Nephron (organoid): ENCODE results near the gene THEMIS.

Source experiments
- H3K27ac Mint-ChIP-seq, 3 experiments: 2 replicates each; pipeline ENCODE4 v1.8.0; 2020; ENCODE audit warnings: mixed read lengths in 3 of 3, mild to moderate bottlenecking in 2 of 3, moderate library complexity in 1 of 3
- H3K27me3 Mint-ChIP-seq: 2 replicates; pipeline ENCODE4 v1.8.0; 2021; ENCODE audit warnings: low read depth, mild to moderate bottlenecking, moderate library complexity, mixed read lengths
- H3K36me3 Mint-ChIP-seq: 2 replicates; pipeline ENCODE4 v1.8.0; 2020; ENCODE audit warnings: low read depth, mixed read lengths
- H3K4me1 Mint-ChIP-seq: 2 replicates; pipeline ENCODE4 v1.8.0; 2020; ENCODE audit warnings: mixed read lengths
- H3K4me3 Mint-ChIP-seq, 3 experiments: 2 replicates each; pipeline ENCODE4 v1.8.0; 2020; ENCODE audit warnings: mild to moderate bottlenecking in 3 of 3, mixed read lengths in 3 of 3, moderate library complexity in 2 of 3
- H3K9me3 Mint-ChIP-seq: 2 replicates; pipeline ENCODE4 v1.8.0; 2020; ENCODE audit warnings: mixed read lengths
- CTCF ChIP-seq, 3 experiments: fragments of 200-600 bp; sonication (generic); IDR thresholded peaks; one replicate each; pipeline ENCODE4 v1.5.0; 2021; ENCODE audit warnings: antibody characterized with exemption in 3 of 3; ENCODE audit not compliant: unreplicated experiment in 3 of 3

The THEMIS gene

GRCh38 chr6:127855542-127856159, 45.2 kb downstream of the THEMIS start:
- Mint-ChIP-seq H3K4me1 (no peaks in the 10 kb centered on the region), H3K4me3 (no peak overlapping the region), H3K9me3 (no peaks in the 10 kb centered on the region), H3K27ac (no peak overlapping the region), H3K27me3 (no peaks in the 10 kb centered on the region), H3K36me3 (no peaks in the 10 kb centered on the region)
- TF ChIP-seq CTCF (IDR thresholded peaks at IDR 0.05; ENCODE audit: unreplicated experiment in 3 of 3) = peak; percentile 44 to 55 (median 49)

- Mint-ChIP-seq H3K27me3 (no peaks in the 10 kb centered on the region), H3K9me3 (peaks cover 2% of the 10 kb centered on the region), H3K27ac (no peak overlapping the region), H3K36me3 (no peaks in the 10 kb centered on the region), H3K4me1 (no peaks in the 10 kb centered on the region), H3K4me3 (no peak overlapping the region)
- TF ChIP-seq CTCF (IDR thresholded peaks at IDR 0.05; ENCODE audit: unreplicated experiment in 3 of 3) = no peak
These were observed 46.8 kb downstream of the THEMIS start for GRCh38 chr6:127854009-127854408.

DNA sequence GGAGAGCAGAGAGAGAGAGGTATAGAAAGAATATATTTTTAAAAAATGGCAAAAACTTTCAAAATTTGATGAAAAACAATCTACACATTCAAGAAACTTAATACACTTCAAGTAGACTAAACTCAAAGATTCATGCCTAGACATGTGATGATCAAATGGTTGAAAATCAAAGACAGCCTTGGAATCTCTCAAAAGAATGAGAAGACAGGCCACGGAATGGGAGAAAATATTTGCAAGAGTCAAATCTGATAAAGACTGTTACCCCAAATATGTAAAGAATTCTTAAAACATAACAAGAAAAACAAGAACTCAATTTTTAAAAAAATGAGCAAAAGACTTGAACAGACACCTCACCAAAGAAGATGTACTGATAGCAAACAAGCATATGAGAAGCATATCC, 49.7 kb downstream of the THEMIS start:
- H3K27me3 Mint-ChIP-seq = no peaks in the 10 kb centered on the region
- no peak for TF ChIP-seq CTCF (IDR thresholded peaks at IDR 0.05; ENCODE audit: unreplicated experiment in 3 of 3)
- H3K9me3 Mint-ChIP-seq = peaks cover 10% of the 10 kb centered on the region
- H3K27ac Mint-ChIP-seq = no peak overlapping the region
- no peaks in the 10 kb centered on the region for H3K4me1 Mint-ChIP-seq
- H3K36me3 Mint-ChIP-seq = no peaks in the 10 kb centered on the region
- no peak overlapping the region for H3K4me3 Mint-ChIP-seq

DNA sequence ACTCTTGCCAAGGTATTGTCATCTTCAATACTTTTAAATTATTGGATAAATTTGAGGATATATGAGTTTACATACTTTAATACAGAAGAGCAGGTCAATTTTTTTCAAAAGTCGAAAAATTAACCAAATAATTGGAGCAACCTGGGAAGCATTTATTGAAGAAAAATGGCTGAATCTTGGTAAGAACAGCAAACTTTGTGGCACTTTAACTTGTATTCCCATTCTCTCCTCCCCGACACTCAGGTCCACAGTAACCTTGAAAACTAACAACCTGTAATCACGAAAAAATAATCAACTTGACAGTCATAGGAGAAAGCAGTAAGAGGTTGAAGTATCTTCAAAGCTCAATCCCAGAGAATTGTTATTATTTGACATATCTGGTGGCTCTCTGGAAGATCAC, 55.6 kb downstream of the THEMIS start:
- H3K27ac Mint-ChIP-seq = no peak overlapping the region
- H3K27me3 Mint-ChIP-seq = no peaks in the 10 kb centered on the region
- H3K9me3 Mint-ChIP-seq = peaks cover 12% of the 10 kb centered on the region
- no peak for TF ChIP-seq CTCF (IDR thresholded peaks at IDR 0.05; ENCODE audit: unreplicated experiment in 3 of 3)
- H3K36me3 Mint-ChIP-seq = no peaks in the 10 kb centered on the region
- H3K4me3 Mint-ChIP-seq = no peak overlapping the region
- H3K4me1 Mint-ChIP-seq = no peaks in the 10 kb centered on the region

DNA sequence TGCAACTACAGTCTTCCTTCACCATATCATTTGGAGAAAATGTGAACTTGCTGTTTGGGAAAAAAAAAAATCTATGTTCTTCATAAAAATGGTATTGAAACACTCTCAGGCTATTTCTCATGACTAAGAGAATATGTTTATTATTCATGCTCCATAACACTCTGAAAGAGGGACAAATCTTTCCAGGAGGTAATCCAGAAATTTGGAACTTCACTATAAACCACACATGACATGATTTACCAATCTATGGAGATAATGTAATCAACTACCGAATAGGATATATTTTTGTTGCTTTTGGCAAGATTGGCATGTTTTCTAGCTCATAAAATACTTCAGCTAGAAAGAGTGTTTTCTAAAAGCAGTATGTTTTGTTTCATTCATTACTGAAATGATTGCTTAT, 56.3 kb downstream of the THEMIS start:
- H3K27me3 Mint-ChIP-seq = no peaks in the 10 kb centered on the region
- H3K4me3 Mint-ChIP-seq = no peak overlapping the region
- TF ChIP-seq CTCF (IDR thresholded peaks at IDR 0.05; ENCODE audit: unreplicated experiment in 3 of 3) = no peak
- no peak overlapping the region for H3K27ac Mint-ChIP-seq
- no peaks in the 10 kb centered on the region for H3K36me3 Mint-ChIP-seq
- H3K4me1 Mint-ChIP-seq = no peaks in the 10 kb centered on the region
- H3K9me3 Mint-ChIP-seq = peaks cover 11% of the 10 kb centered on the region

- Mint-ChIP-seq H3K9me3 (peaks cover 11% of the 10 kb centered on the region), H3K4me3 (no peak overlapping the region), H3K4me1 (no peaks in the 10 kb centered on the region), H3K27ac (no peak overlapping the region), H3K36me3 (no peaks in the 10 kb centered on the region), H3K27me3 (no peaks in the 10 kb centered on the region)
- no peak for TF ChIP-seq CTCF (IDR thresholded peaks at IDR 0.05; ENCODE audit: unreplicated experiment in 3 of 3)
These were observed 57.3 kb downstream of the THEMIS start for GRCh38 chr6:127843582-127843981.
